K562 (cell line): ENCODE results near the gene GYPE. TPM values are rescaled to one million over a fixed set of nuclear protein-coding genes. Genes with fewer than 3 reads are reported as not detected.
"Not testable (repeated sequence)": the region's sequence is repeated elsewhere in the genome, so short reads cannot be mapped to it uniquely, and the experiment has no call there.

Experiments
- ATAC-seq: fragments of 200-7000 bp; cut with Tn5 transposase; 3 replicates; pipeline ENCODE4 v1.9.1; 2020; ENCODE audit warnings: moderate library complexity
- BruUV-seq: library from RNA; stranded (reverse); fragments of 400-500 nt; replicated peaks from 2 replicates; lab custom pipeline; 2021; lab: Mats Ljungman, UMichigan
- CTCF ChIA-PET: fragments of 300-600 bp; formaldehyde crosslinking; extraction: SDS; loops from one replicate; lab custom pipeline; 2021; ENCODE audit warnings: low intra/inter-chr PET ratio; lab: Yijun Ruan, JAX
- POLR2A ChIA-PET: fragments of 300-600, 350-650 bp; sonication (Branson Sonifier 250); formaldehyde crosslinking; extraction: SDS; loops from one replicate; lab custom pipeline; 2021; ENCODE audit warnings: antibody characterized with exemption, inconsistent platforms; lab: Yijun Ruan, JAX
- DNase-seq, 4 experiments: peaks; one replicate each; pipeline versions ENCODE4 v3.0.0 to v3.0.0-alpha.2; 2011 to 2018; ENCODE audit warnings: low spot score in 3 of 4, mixed read lengths in 3 of 4; ENCODE audit errors: extremely low read depth in 1 of 4
- FAIRE-seq: peaks from 2 replicates; lab custom pipeline; 2011; peaks lifted over from hg19 to GRCh38; lab: Jason Lieb, UNC
- H2AFZ ChIP-seq: 2 replicates; pipeline ENCODE4 v1.6.0; 2011; ENCODE audit warnings: low read depth, low read length, control low read depth, inconsistent platforms
- H3K27ac ChIP-seq: fragments of 200-600 bp; 3 replicates; pipeline ENCODE4 v1.8.0; 2011; ENCODE audit warnings: low read depth, mild to moderate bottlenecking, control low read depth, inconsistent platforms, low read length, moderate library complexity, mixed read lengths; ENCODE audit errors: extremely low read depth
- H3K27me3 ChIP-seq, 2 experiments: fragments of 300-600 bp in 1 of 2; 2 replicates in 1 of 2; 3 replicates in 1 of 2; pipeline versions ENCODE4 v1.6.0 to v1.8.0; 2011; ENCODE audit warnings: inconsistent platforms in 2 of 2, low read length in 2 of 2, mild to moderate bottlenecking in 1 of 2, mixed read lengths in 1 of 2, moderate library complexity in 1 of 2; ENCODE audit not compliant: control insufficient read depth in 2 of 2, insufficient read depth in 2 of 2
- H3K36me3 ChIP-seq: fragments of 300-600 bp; 3 replicates; pipeline ENCODE4 v1.8.0; 2011; ENCODE audit warnings: mild to moderate bottlenecking, low read length, inconsistent platforms; ENCODE audit not compliant: control insufficient read depth, insufficient read depth
- H3K4me1 ChIP-seq, 2 experiments: fragments of 200-600 bp in 1 of 2; replicated peaks in 1 of 2; 2 replicates in 1 of 2; 3 replicates in 1 of 2; pipeline versions ENCODE4 v1.5.1 to v1.8.0; 2011; ENCODE audit warnings: inconsistent platforms in 2 of 2, low read length in 2 of 2, mild to moderate bottlenecking in 1 of 2, mixed read lengths in 1 of 2, moderate library complexity in 1 of 2; ENCODE audit not compliant: control insufficient read depth in 2 of 2, insufficient read depth in 2 of 2
- H3K4me2 ChIP-seq: 2 replicates; pipeline ENCODE4 v1.6.1; 2011; ENCODE audit warnings: low read length, control low read depth, inconsistent platforms, mixed read lengths; ENCODE audit not compliant: insufficient read depth
- H3K4me3 ChIP-seq: fragments of 200-600 bp; sonication (generic), shearing (Covaris generic); 2 replicates; pipeline ENCODE4 v1.5.1; 2016; ENCODE audit warnings: control low read depth, inconsistent platforms
- H3K79me2 ChIP-seq: fragments of 200-600 bp; 3 replicates; pipeline ENCODE4 v1.8.0; 2011; ENCODE audit warnings: low read length, inconsistent platforms; ENCODE audit not compliant: control insufficient read depth, insufficient read depth
- H3K9ac ChIP-seq, 2 experiments: 2 replicates each; pipeline versions ENCODE4 v1.6.0 to v1.6.1; 2011; ENCODE audit warnings: low read depth in 2 of 2, low read length in 2 of 2, control low read depth in 1 of 2, inconsistent platforms in 1 of 2, mild to moderate bottlenecking in 1 of 2, mixed read lengths in 1 of 2; ENCODE audit not compliant: insufficient read depth in 1 of 2
- H3K9me1 ChIP-seq: one replicate; pipeline ENCODE4 v1.6.0; 2011; ENCODE audit warnings: inconsistent platforms, mild to moderate bottlenecking, low read length, moderate library complexity; ENCODE audit not compliant: control insufficient read depth, insufficient read depth
- H3K9me3 ChIP-seq: replicated peaks from 2 replicates; pipeline ENCODE4 v1.5.1; 2011; ENCODE audit warnings: low read depth, low read length, inconsistent platforms; ENCODE audit not compliant: control insufficient read depth, insufficient read depth
- H4K20me1 ChIP-seq: replicated peaks from 2 replicates; pipeline ENCODE4 v1.6.1; 2011; ENCODE audit warnings: low read length, inconsistent platforms, mixed read lengths; ENCODE audit not compliant: control insufficient read depth, insufficient read depth
- CBX3 ChIP-seq, 2 experiments: IDR thresholded peaks; 1 replicate in 1 of 2; 2 replicates in 1 of 2; pipeline ENCODE4 v1.6.1; 2012; ENCODE audit warnings: inconsistent platforms in 2 of 2, low read length in 2 of 2, borderline replicate concordance in 1 of 2, control low read depth in 1 of 2
- GMEB1 ChIP-seq: fragments of 250-450 bp; sonication (Bioruptor Pico); IDR thresholded peaks from 2 replicates; pipeline ENCODE4 v1.4.0; 2020; ENCODE audit warnings: mild to moderate bottlenecking
- NFIC ChIP-seq: fragments of 450-650 bp; IDR thresholded peaks from 2 replicates; pipeline ENCODE4 v1.6.1; 2017; ENCODE audit warnings: mild to moderate bottlenecking, inconsistent platforms
- PTTG1 ChIP-seq: fragments of 450-650 bp; IDR thresholded peaks from 2 replicates; pipeline ENCODE4 v1.6.1; 2016; ENCODE audit warnings: low read depth, mild to moderate bottlenecking, missing genetic modification characterization, missing compliant biosample characterization
- RBBP5 ChIP-seq: fragments of 200-600 bp; sonication (generic); IDR thresholded peaks from 2 replicates; pipeline ENCODE4 v1.6.1; 2012; ENCODE audit warnings: borderline replicate concordance, mild to moderate bottlenecking, low read length, control low read depth, inconsistent platforms; ENCODE audit not compliant: insufficient read depth, poor library complexity, severe bottlenecking
- SAP30 ChIP-seq: fragments of 200-600 bp; sonication (generic); IDR thresholded peaks from 2 replicates; pipeline ENCODE4 v1.6.1; 2012; ENCODE audit warnings: borderline replicate concordance, low read depth, mild to moderate bottlenecking, moderate library complexity, low read length, control low read depth, inconsistent platforms; ENCODE audit not compliant: insufficient read depth, poor library complexity, severe bottlenecking
- ZBTB1 ChIP-seq: sonication (generic); formaldehyde crosslinking; IDR thresholded peaks from 2 replicates; pipeline ENCODE4 v1.8.1; 2023; ENCODE audit warnings: missing genetic modification reagents, low read depth, mild to moderate bottlenecking, borderline replicate concordance
- ZNF175 ChIP-seq: fragments of 200-800 bp; sonication (Bioruptor generic); IDR thresholded peaks from 2 replicates; pipeline ENCODE4 v1.6.1; 2016; ENCODE audit warnings: low read depth, mild to moderate bottlenecking, missing genetic modification characterization, missing compliant biosample characterization
- ZNF717 ChIP-seq: fragments of 250-450 bp; sonication (Bioruptor Pico); IDR thresholded peaks from 2 replicates; pipeline ENCODE4 v1.5.0; 2021
- WGBS: fragments of 100-300 bp; shearing (Covaris generic); methylation state at CpG from one replicate; pipeline ENCODE4 v1.1.6; 2016; ENCODE audit warnings: low coverage, mixed read lengths; ENCODE audit not compliant: insufficient coverage; ENCODE audit errors: missing lambda C conversion rate; 5-methylcytosine and 5-hydroxymethylcytosine counted together
- in situ Hi-C: fragments of 300-500 bp; cut with MboI; formaldehyde crosslinking; loops from 4 replicates; pipeline ENCODE4 v1.15.0; 2018; ENCODE audit warnings: inconsistent platforms, mixed read lengths
- intact Hi-C: fragments of 100-400 bp; cut with micrococcal nuclease; formaldehyde crosslinking; loops from 2 replicates; pipeline ENCODE4 v1.14.2; 2022
- polyA plus RNA-seq, 8 experiments: library from polyadenylated mRNA; depleted of rRNA in 4 of 8; stranded (reverse) in 5 of 8; unstranded in 3 of 8; fragments of >200 nt; fragmentation: Nextera tagmentation in 2 of 8; fragmentation: Illumina TruSeq in 1 of 8; extraction: Ambion mirVana in 2 of 8; extraction: Trizol in 1 of 8; gene quantifications; 2 replicates each; pipeline versions ENCODE4 v1.2.1 to v1.2.3, GENCODE V29; 2011 to 2014; ENCODE audit warnings: inconsistent platforms in 1 of 8, missing spikeins in 1 of 8
- total RNA-seq, 7 experiments: library from RNA; depleted of rRNA in 6 of 7; stranded (reverse); fragments of >200 nt in 6 of 7; fragmentation: Illumina TruSeq in 2 of 7; extraction: Trizol in 2 of 7; gene quantifications; 2 replicates each; pipeline versions ENCODE4 v1.2.1 to v1.2.3, GENCODE V29; 2011 to 2021; ENCODE audit warnings: low replicate concordance in 1 of 7
- TF ChIP-seq, protein P1 (sequence below): fragments of 250-450 bp; sonication (Bioruptor Pico); IDR thresholded peaks from 2 replicates; pipeline ENCODE4 v1.4.0; 2020
- TF ChIP-seq, protein P2 (sequence below): fragments of 200-800 bp; sonication (Bioruptor generic); IDR thresholded peaks from 2 replicates; pipeline ENCODE4 v1.6.1; 2017; ENCODE audit warnings: missing genetic modification characterization, missing compliant biosample characterization

Gene GYPE
- total and polyA plus RNA-seq, 9 of the 15 experiments (the other 6 are each of a cell fraction or from before 2014, with no cell fraction given) = 16.8 to 108 (median 43.7) TPM

DNA sequence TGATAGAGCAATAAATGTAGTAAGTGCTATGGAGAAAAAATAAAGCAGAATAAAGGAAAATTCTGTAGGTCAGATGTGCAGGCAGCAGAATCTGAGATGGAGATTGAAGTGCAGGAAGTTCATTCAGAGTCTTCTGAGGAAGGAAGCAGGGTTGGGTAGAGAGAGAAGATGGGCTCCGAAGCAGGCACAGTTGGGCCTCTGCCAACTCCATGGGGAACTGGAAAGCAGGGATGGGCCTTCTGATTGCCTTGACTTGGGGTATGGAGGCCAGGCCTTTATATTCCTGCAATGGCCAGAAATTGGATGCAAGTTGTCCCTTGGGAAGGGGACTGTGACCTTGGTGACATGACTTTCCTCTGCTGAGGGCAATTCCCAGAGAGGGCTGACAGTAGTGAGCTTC lies 42.6 kb downstream of the GYPE start:
- POLR2A ChIA-PET, H3K79me2 ChIP-seq, DNase-seq, H2AFZ ChIP-seq, H3K9me3 ChIP-seq, intact Hi-C loops, H3K36me3 ChIP-seq, H3K27me3 ChIP-seq, CTCF ChIA-PET, H3K9ac ChIP-seq, H3K4me3 ChIP-seq, BruUV-seq, H3K27ac ChIP-seq, H4K20me1 ChIP-seq, H3K4me2 ChIP-seq, ATAC-seq, H3K9me1 ChIP-seq, FAIRE-seq, H3K4me1 ChIP-seq: not testable (repeated sequence)
- WGBS = 90% methylated on average over 1 of the region's 1 CpG
- in situ Hi-C loops = loop anchor here (5.0 kb wide), 1 partner anchor 120 kb away; no protein-coding TSS in a partner anchor
- peak; percentile 60 for TF ChIP-seq NFIC

GRCh38 chr4:143858456-143858855 lies 46.9 kb downstream of the GYPE start:
- Histone ChIP-seq H3K36me3 (no peaks in the 10 kb centered on the region), H3K9me3 (no peaks in the 10 kb centered on the region), H3K27ac (no peak overlapping the region), H4K20me1 (no peaks in the 10 kb centered on the region), H3K9ac (no peak overlapping the region), H3K4me1 (peaks cover 0 to 13% of the 10 kb centered on the region in 2 experiments; a peak in 2 of 5 replicates), H3K9me1 (no peaks in the 10 kb centered on the region), H3K4me3 (no peak overlapping the region), H3K4me2 (no peak overlapping the region), H3K27me3 (no peaks in the 10 kb centered on the region), H3K79me2 (no peaks in the 10 kb centered on the region), H2AFZ (no peak overlapping the region)
- ATAC-seq (no peak), FAIRE-seq (no peak), DNase-seq (no peak)
- ChIA-PET POLR2A (no interaction called here), CTCF (no interaction called here)
- WGBS = 0% methylated on average over 1 of the region's 1 CpG
- intact Hi-C loops = loop anchor here (10.0 kb wide), 1 partner anchor 46 kb away; the partner anchor contains the start of gene GYPE
- no TSS peak for BruUV-seq
- TF ChIP-seq CBX3 (IDR thresholded peaks at IDR 0.05; ENCODE audit: borderline replicate concordance in 1 of 2, low read length in 2 of 2) (no peak), ZBTB1 (no peak), RBBP5 (no peak), ZNF175 (CRISPR knock-in tag) (no peak), GMEB1 (CRISPR knock-in tag) (no peak), ZNF717 (CRISPR knock-in tag) (no peak), PTTG1 (tag) (no peak), SAP30 (no peak)
- TF ChIP-seq, protein P1, sequence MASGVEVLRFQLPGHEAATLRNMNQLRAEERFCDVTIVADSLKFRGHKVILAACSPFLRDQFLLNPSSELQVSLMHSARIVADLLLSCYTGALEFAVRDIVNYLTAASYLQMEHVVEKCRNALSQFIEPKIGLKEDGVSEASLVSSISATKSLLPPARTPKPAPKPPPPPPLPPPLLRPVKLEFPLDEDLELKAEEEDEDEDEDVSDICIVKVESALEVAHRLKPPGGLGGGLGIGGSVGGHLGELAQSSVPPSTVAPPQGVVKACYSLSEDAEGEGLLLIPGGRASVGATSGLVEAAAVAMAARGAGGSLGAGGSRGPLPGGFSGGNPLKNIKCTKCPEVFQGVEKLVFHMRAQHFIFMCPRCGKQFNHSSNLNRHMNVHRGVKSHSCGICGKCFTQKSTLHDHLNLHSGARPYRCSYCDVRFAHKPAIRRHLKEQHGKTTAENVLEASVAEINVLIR (CRISPR knock-in tag) = no peak
- TF ChIP-seq, protein P2, sequence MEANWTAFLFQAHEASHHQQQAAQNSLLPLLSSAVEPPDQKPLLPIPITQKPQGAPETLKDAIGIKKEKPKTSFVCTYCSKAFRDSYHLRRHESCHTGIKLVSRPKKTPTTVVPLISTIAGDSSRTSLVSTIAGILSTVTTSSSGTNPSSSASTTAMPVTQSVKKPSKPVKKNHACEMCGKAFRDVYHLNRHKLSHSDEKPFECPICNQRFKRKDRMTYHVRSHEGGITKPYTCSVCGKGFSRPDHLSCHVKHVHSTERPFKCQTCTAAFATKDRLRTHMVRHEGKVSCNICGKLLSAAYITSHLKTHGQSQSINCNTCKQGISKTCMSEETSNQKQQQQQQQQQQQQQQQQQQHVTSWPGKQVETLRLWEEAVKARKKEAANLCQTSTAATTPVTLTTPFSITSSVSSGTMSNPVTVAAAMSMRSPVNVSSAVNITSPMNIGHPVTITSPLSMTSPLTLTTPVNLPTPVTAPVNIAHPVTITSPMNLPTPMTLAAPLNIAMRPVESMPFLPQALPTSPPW (CRISPR knock-in tag) = no peak
- in situ Hi-C loops = no loop called here
